ENCODE data around the gene TMEM248.

The TMEM248 gene

GRCh38 chr7:67006965-67007364, 85.9 kb downstream of the TMEM248 start:
- DNase-seq = no peak
